Breast epithelium (tissue), 3 donors: ENCODE measurements around the gene GNB5.

ENCODE experiments used
- CTCF ChIP-seq, 3 donors: fragments of 450-650 bp; IDR thresholded peaks; one replicate each; pipeline ENCODE4 v1.5.1; 2016 to 2017; ENCODE audit warnings: antibody characterized with exemption in 3 of 3, mild to moderate bottlenecking in 3 of 3, moderate library complexity in 3 of 3
- POLR2A ChIP-seq: fragments of 450-650 bp; IDR thresholded peaks from one replicate; pipeline ENCODE4 v1.6.1; 2016; ENCODE audit warnings: antibody characterized with exemption, mild to moderate bottlenecking, moderate library complexity
- POLR2AphosphoS5 ChIP-seq, 3 donors: sonication (generic); formaldehyde crosslinking; IDR thresholded peaks; one replicate each; pipeline ENCODE4 v1.6.1; 2017; ENCODE audit warnings: antibody characterized with exemption in 3 of 3

- no peak for TF ChIP-seq CTCF (IDR thresholded peaks at IDR 0.05)
- no peak for TF ChIP-seq POLR2A
- no peak for TF ChIP-seq POLR2AphosphoS5 (IDR thresholded peaks at IDR 0.05)
Measured at GRCh38 chr15:52234596-52235541, 43.7 kb upstream of the GNB5 start.
